ENCODE data around the gene MYO5C. TPM values are rescaled to one million over a fixed set of nuclear protein-coding genes. Genes with fewer than 3 reads are reported as not detected.

Gene MYO5C
- total and polyA plus RNA-seq, 2 of the 8 experiments (the other 6 are each of a cell fraction or from before 2014, with no cell fraction given), result 8.2 to 26.7 TPM

DNA sequence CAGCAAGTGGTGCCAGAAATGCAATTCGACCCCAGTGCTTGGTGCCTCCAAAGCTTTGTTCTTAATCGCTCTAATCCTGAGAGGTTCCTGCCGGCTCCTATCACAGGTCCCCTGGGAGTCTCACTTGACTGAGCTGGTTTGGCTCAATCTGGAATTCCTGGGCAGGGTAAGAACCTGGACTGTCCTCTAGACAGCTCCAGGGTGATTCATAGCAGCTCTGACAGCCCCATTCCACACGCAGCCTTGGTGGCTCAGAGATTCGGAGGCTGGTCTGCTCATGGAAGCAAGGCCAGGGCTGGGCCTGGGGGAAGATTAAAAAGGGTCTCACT is 37.9 kb downstream of the MYO5C start (continued):
- no peak for TF ChIP-seq CHD7 (IDR thresholded peaks at IDR 0.05; ENCODE audit: insufficient replicate concordance, low read length)
- TF ChIP-seq, protein P1, sequence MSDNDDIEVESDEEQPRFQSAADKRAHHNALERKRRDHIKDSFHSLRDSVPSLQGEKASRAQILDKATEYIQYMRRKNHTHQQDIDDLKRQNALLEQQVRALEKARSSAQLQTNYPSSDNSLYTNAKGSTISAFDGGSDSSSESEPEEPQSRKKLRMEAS (IDR thresholded peaks at IDR 0.05), result no peak
- TF ChIP-seq TEAD4 (IDR thresholded peaks at IDR 0.05; ENCODE audit: low read depth, low read length), result no peak
- TF ChIP-seq BRCA1 (IDR thresholded peaks at IDR 0.05; ENCODE audit: low read depth, low read length), result no peak

All from H1 (cell line).